GM12878 (cell line): Measurements from ENCODE around the gene POLD1. TPM values are rescaled to one million over a fixed set of nuclear protein-coding genes. Genes with fewer than 3 reads are reported as not detected.

Experiments used
- ASH2L ChIP-seq: fragments of 300-600, 200-600 bp; sonication (generic); IDR thresholded peaks from 2 replicates; pipeline ENCODE4 v1.6.1; 2017; ENCODE audit warnings: low read depth, mild to moderate bottlenecking, borderline replicate concordance
- BCL11A ChIP-seq: IDR thresholded peaks from 2 replicates; pipeline ENCODE4 v1.6.1; 2011; ENCODE audit warnings: low read depth, low read length
- BHLHE40 ChIP-seq, 2 experiments: fragments of 450-650 bp in 1 of 2; IDR thresholded peaks; 2 replicates each; pipeline ENCODE4 v1.6.1; 2011 to 2017; ENCODE audit warnings: low read depth in 2 of 2, borderline replicate concordance in 1 of 2, improper control_type of control experiment in 1 of 2, low read length in 1 of 2, mild to moderate bottlenecking in 1 of 2
- CEBPB ChIP-seq, 2 experiments: fragments of 150-350 bp in 1 of 2; IDR thresholded peaks; 2 replicates each; pipeline ENCODE4 v1.6.1; 2012 to 2014; ENCODE audit warnings: low read depth in 2 of 2, low read length in 2 of 2, borderline replicate concordance in 1 of 2, inconsistent platforms in 1 of 2
- CTCF ChIP-seq, 3 experiments: IDR thresholded peaks in 2 of 3; conservative IDR thresholded peaks in 1 of 3; 2 replicates each; pipeline ENCODE4 v1.5.1; 2011; ENCODE audit warnings: low read depth in 3 of 3, low read length in 3 of 3, mild to moderate bottlenecking in 3 of 3, control low read depth in 2 of 3, moderate library complexity in 2 of 3, inconsistent platforms in 1 of 3, mixed read lengths in 1 of 3; ENCODE audit not compliant: control insufficient read depth in 2 of 3, insufficient read depth in 1 of 3; ENCODE audit errors: extremely low read depth in 1 of 3
- DPF2 ChIP-seq: fragments of 450-650 bp; IDR thresholded peaks from 2 replicates; pipeline ENCODE4 v1.6.1; 2017; ENCODE audit warnings: mild to moderate bottlenecking
- ETV6 ChIP-seq, 2 experiments: fragments of 450-650 bp in 1 of 2; IDR thresholded peaks in 1 of 2; conservative IDR thresholded peaks in 1 of 2; 2 replicates each; pipeline ENCODE4 v1.6.1; 2014; ENCODE audit warnings: antibody characterized with exemption in 1 of 2, borderline replicate concordance in 1 of 2, low read depth in 1 of 2, mild to moderate bottlenecking in 1 of 2, moderate library complexity in 1 of 2
- HDGF ChIP-seq: fragments of 450-650 bp; IDR thresholded peaks from 2 replicates; pipeline ENCODE4 v1.6.1; 2016; ENCODE audit warnings: antibody characterized with exemption
- NFIC ChIP-seq: IDR thresholded peaks from 2 replicates; pipeline ENCODE4 v1.6.1; 2012; ENCODE audit warnings: low read depth, mild to moderate bottlenecking, inconsistent platforms, low read length, moderate library complexity
- NFYB ChIP-seq: IDR thresholded peaks from 2 replicates; pipeline ENCODE4 v1.6.1; 2011; ENCODE audit warnings: low read depth, mild to moderate bottlenecking, low read length, improper control_type of control experiment, moderate library complexity; ENCODE audit not compliant: insufficient read depth
- NR2C1 ChIP-seq: fragments of 450-650 bp; IDR thresholded peaks from 2 replicates; pipeline ENCODE4 v1.6.1; 2017; ENCODE audit warnings: antibody characterized with exemption, mild to moderate bottlenecking, moderate library complexity
- RELA ChIP-seq: fragments of 450-650 bp; IDR thresholded peaks from 2 replicates; pipeline ENCODE4 v1.8.0; 2014; ENCODE audit warnings: borderline replicate concordance; ENCODE audit not compliant: partially characterized antibody
- SIN3A ChIP-seq: IDR thresholded peaks from 2 replicates; pipeline ENCODE4 v1.6.1; 2012; ENCODE audit warnings: low read depth, low read length, improper control_type of control experiment
- STAT3 ChIP-seq: IDR thresholded peaks from 2 replicates; pipeline ENCODE4 v1.6.1; 2011; ENCODE audit warnings: low read depth, low read length, improper control_type of control experiment
- USF1 ChIP-seq: IDR thresholded peaks from 2 replicates; pipeline ENCODE4 v1.6.1; 2011; ENCODE audit warnings: borderline replicate concordance, low read depth, mild to moderate bottlenecking, moderate library complexity, mixed read lengths, low read length; ENCODE audit not compliant: insufficient read depth; ENCODE audit errors: extremely low read length
- ZBED1 ChIP-seq: IDR thresholded peaks from 2 replicates; pipeline ENCODE4 v1.6.1; 2016; ENCODE audit warnings: borderline replicate concordance
- ZNF217 ChIP-seq: fragments of 450-650 bp; IDR thresholded peaks from 2 replicates; pipeline ENCODE4 v1.6.1; 2017; ENCODE audit warnings: antibody characterized with exemption, mild to moderate bottlenecking
- ZNF274 ChIP-seq: IDR thresholded peaks from one replicate; pipeline ENCODE4 v1.8.0; 2011; ENCODE audit not compliant: insufficient read length, insufficient read depth
- ZNF622 ChIP-seq: fragments of 450-650 bp; IDR thresholded peaks from 2 replicates; pipeline ENCODE4 v1.6.1; 2017; ENCODE audit warnings: mild to moderate bottlenecking, inconsistent platforms
- polyA plus RNA-seq, 11 experiments: library from polyadenylated mRNA; depleted of rRNA in 4 of 11; unstranded in 6 of 11; stranded (reverse) in 5 of 11; fragments of >200 nt; fragmentation: Nextera tagmentation in 4 of 11; fragmentation: Illumina TruSeq in 1 of 11; extraction: Ambion mirVana in 4 of 11; extraction: Trizol in 1 of 11; gene quantifications; 1 replicate in 1 of 11; 2 replicates in 10 of 11; pipeline versions ENCODE4 v1.2.1 to v1.2.3, GENCODE V29; 2011 to 2016; ENCODE audit warnings: inconsistent platforms in 2 of 11, missing spikeins in 2 of 11, low read depth in 1 of 11
- total RNA-seq, 4 experiments: library from RNA; depleted of rRNA in 3 of 4; stranded (reverse); fragments of >200 nt in 3 of 4; fragmentation: Illumina TruSeq in 1 of 4; extraction: Trizol in 1 of 4; gene quantifications; 2 replicates each; pipeline versions ENCODE4 v1.2.1 to v1.2.3, GENCODE V29; 2013 to 2021
- TF ChIP-seq, protein P1 (sequence below): fragments of 450-650 bp; IDR thresholded peaks from 2 replicates; pipeline ENCODE4 v1.6.1; 2016; ENCODE audit warnings: mild to moderate bottlenecking, moderate library complexity, borderline replicate concordance

POLD1 gene
- total and polyA plus RNA-seq, 10 of the 15 experiments (the other 5 are each of a cell fraction or from before 2014, with no cell fraction given) = 0.76 to 165 (median 63.4) TPM

DNA sequence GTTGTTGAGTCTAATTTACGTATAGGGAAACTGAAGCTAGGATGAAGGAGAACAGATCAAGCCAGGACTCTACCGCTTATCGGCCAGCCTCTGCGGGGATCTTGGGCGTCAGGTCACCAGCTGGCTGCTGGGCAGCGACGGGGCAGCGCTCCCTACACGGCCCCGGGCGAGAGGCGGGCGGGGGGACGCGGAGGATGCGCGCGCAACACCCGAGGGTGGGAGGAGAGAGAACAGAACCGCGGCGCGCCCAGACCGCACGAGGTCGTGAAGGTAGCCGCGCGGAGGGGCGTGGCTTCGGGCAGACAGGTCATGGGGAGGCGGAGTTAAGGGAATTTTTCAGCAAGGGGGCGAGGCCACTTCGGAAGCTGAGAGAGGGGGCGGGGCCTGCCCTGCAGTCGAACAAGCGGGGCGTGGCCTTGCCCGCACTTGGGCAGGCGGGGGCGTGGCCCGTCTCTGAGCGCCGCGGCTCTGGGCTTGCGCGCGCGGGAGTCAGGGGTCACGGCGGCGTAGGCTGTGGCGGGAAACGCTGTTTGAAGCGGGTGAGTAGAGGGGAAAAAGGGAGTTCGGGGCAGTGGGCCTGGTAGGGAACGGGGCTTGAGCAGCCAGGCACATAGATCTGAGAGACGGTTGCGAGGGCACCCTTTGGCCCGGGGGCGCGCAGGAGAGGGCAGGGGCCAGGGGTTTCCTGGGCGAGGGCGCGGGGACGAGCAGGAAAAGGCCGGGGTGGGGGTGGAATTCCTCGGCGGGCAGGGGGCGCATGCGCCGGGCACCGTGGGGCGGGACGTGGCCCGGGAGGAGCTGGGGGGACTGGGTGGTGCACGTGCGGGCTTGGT lies at the start of gene POLD1 (continued):
- TF ChIP-seq, protein P1, sequence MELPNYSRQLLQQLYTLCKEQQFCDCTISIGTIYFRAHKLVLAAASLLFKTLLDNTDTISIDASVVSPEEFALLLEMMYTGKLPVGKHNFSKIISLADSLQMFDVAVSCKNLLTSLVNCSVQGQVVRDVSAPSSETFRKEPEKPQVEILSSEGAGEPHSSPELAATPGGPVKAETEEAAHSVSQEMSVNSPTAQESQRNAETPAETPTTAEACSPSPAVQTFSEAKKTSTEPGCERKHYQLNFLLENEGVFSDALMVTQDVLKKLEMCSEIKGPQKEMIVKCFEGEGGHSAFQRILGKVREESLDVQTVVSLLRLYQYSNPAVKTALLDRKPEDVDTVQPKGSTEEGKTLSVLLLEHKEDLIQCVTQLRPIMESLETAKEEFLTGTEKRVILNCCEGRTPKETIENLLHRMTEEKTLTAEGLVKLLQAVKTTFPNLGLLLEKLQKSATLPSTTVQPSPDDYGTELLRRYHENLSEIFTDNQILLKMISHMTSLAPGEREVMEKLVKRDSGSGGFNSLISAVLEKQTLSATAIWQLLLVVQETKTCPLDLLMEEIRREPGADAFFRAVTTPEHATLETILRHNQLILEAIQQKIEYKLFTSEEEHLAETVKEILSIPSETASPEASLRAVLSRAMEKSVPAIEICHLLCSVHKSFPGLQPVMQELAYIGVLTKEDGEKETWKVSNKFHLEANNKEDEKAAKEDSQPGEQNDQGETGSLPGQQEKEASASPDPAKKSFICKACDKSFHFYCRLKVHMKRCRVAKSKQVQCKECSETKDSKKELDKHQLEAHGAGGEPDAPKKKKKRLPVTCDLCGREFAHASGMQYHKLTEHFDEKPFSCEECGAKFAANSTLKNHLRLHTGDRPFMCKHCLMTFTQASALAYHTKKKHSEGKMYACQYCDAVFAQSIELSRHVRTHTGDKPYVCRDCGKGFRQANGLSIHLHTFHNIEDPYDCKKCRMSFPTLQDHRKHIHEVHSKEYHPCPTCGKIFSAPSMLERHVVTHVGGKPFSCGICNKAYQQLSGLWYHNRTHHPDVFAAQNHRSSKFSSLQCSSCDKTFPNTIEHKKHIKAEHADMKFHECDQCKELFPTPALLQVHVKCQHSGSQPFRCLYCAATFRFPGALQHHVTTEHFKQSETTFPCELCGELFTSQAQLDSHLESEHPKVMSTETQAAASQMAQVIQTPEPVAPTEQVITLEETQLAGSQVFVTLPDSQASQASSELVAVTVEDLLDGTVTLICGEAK = no peak
- TF ChIP-seq BCL11A (no peak), ZNF622 (no peak), BHLHE40 (IDR thresholded peaks at IDR 0.05; ENCODE audit: borderline replicate concordance in 1 of 2, low read depth in 2 of 2, low read length in 1 of 2) (no peak; a peak in 2 of 4 replicates), NFIC (no peak), HDGF (peak; percentile 99), ZNF274 (no peak), ASH2L (no peak), ZNF217 (no peak), DPF2 (peak; percentile 46; the same call in 1 of the 2 replicates), STAT3 (no peak), CTCF (IDR thresholded peaks at IDR 0.05 in 2 of 3, conservative IDR thresholded peaks at IDR 0.05 in 1 of 3; ENCODE audit: control insufficient read depth in 2 of 3, extremely low read depth in 1 of 3, insufficient read depth in 1 of 3, low read depth in 3 of 3, low read length in 3 of 3) (no peak), USF1 (peak; percentile 1), NR2C1 (peak; percentile 95), SIN3A (peak; percentile 37; the same call in 1 of the 2 replicates), CEBPB (IDR thresholded peaks at IDR 0.05; ENCODE audit: borderline replicate concordance in 1 of 2, low read depth in 2 of 2, low read length in 2 of 2) (no peak), NFYB (no peak), ETV6 (conservative IDR thresholded peaks at IDR 0.05 in 1 of 2, IDR thresholded peaks at IDR 0.05 in 1 of 2; ENCODE audit: borderline replicate concordance in 1 of 2, low read depth in 1 of 2) (no peak), ZBED1 (no peak), RELA (no peak)
